Thyroid gland (tissue), 4 donors: ENCODE results near the gene NPAS1.

Experiments
- POLR2A ChIP-seq, 2 donors: fragments of 450-650 bp; IDR thresholded peaks; one replicate each; pipeline ENCODE4 v1.6.1; 2017; ENCODE audit warnings: antibody characterized with exemption in 2 of 2, mild to moderate bottlenecking in 2 of 2, moderate library complexity in 1 of 2
- TF ChIP-seq, protein P1 (sequence below), 6 experiments: fragments of 200-600 bp in 3 of 6; fragments of 450-650 bp in 3 of 6; sonication (generic) in 3 of 6; IDR thresholded peaks; one replicate each; pipeline ENCODE4 v1.5.1; 2016 to 2019; ENCODE audit warnings: antibody characterized with exemption in 6 of 6, mild to moderate bottlenecking in 2 of 6, inconsistent platforms in 1 of 6, moderate library complexity in 1 of 6

DNA sequence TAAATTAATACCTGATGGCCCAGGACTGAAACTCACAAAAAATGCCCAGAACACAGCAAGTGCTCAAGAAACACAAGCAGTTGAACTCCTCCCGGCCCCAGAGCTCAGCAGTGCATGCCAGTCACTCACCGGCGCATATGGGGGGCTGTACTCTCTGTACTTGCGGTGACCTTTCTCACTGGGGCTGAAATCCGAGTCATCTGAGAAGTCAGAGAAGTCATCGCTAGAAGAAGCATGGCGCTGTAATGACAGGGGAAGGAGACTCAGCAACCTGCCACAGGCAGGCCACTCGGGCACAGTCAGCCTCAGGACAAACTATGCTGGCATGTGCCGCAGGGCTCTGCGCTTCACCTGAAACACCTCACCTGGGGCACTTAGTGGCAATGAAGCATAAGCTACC, 74.2 kb downstream of the NPAS1 start:
- TF ChIP-seq, protein P1, sequence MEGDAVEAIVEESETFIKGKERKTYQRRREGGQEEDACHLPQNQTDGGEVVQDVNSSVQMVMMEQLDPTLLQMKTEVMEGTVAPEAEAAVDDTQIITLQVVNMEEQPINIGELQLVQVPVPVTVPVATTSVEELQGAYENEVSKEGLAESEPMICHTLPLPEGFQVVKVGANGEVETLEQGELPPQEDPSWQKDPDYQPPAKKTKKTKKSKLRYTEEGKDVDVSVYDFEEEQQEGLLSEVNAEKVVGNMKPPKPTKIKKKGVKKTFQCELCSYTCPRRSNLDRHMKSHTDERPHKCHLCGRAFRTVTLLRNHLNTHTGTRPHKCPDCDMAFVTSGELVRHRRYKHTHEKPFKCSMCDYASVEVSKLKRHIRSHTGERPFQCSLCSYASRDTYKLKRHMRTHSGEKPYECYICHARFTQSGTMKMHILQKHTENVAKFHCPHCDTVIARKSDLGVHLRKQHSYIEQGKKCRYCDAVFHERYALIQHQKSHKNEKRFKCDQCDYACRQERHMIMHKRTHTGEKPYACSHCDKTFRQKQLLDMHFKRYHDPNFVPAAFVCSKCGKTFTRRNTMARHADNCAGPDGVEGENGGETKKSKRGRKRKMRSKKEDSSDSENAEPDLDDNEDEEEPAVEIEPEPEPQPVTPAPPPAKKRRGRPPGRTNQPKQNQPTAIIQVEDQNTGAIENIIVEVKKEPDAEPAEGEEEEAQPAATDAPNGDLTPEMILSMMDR (IDR thresholded peaks at IDR 0.05) = no peak
- no peak for TF ChIP-seq POLR2A (IDR thresholded peaks at IDR 0.05)
